B cell (primary cell): ENCODE measurements around the gene FRMD4A.

Source experiments
- CTCF ChIP-seq: fragments of 200-600 bp; IDR thresholded peaks from one replicate; pipeline ENCODE4 v1.8.0; 2022; ENCODE audit warnings: antibody characterized with exemption, mild to moderate bottlenecking
- EZH2 ChIP-seq: IDR thresholded peaks from 2 replicates; pipeline ENCODE4 v1.6.1; 2012; ENCODE audit warnings: borderline replicate concordance, low read depth, mild to moderate bottlenecking, moderate library complexity, low read length; ENCODE audit not compliant: insufficient read depth, poor library complexity, severe bottlenecking

- TF ChIP-seq CTCF (no peak), EZH2 (no peak)
These were observed 199.3 kb downstream of the FRMD4A start for GRCh38 chr10:14131261-14131960.
